Gastroesophageal sphincter (tissue), 4 donors: ENCODE measurements around the gene MPZL1. TPM values are rescaled to one million over a fixed set of nuclear protein-coding genes. Genes with fewer than 3 reads are reported as not detected.

ENCODE experiments used
- ATAC-seq: fragments of 150-250 bp; one replicate; pipeline ENCODE4 v1.9.1; 2016; ENCODE audit warnings: mild to moderate bottlenecking, moderate library complexity
- H3K27ac ChIP-seq, 4 donors: fragments of 200-600 bp; sonication (generic) in 3 of 4; 1 replicate in 3 of 4; 2 replicates in 1 of 4; pipeline ENCODE4 v1.5.1; 2016 to 2019
- H3K27me3 ChIP-seq: fragments of 200-600 bp; sonication (generic); one replicate; pipeline ENCODE4 v1.5.1; 2019
- H3K36me3 ChIP-seq, 2 donors: fragments of 200-600 bp; sonication (generic); one replicate each; pipeline ENCODE4 v1.5.1; 2019; ENCODE audit warnings: control low read depth in 1 of 2
- H3K4me1 ChIP-seq, 3 donors: fragments of 200-600 bp; sonication (generic); 1 replicate in 2 of 3; 2 replicates in 1 of 3; pipeline ENCODE4 v1.5.1; 2016 to 2019; ENCODE audit warnings: control low read depth in 2 of 3
- H3K4me3 ChIP-seq, 2 donors: fragments of 200-600 bp; sonication (generic); one replicate each; pipeline ENCODE4 v1.5.1; 2019; ENCODE audit warnings: mild to moderate bottlenecking in 1 of 2, moderate library complexity in 1 of 2
- H3K9me3 ChIP-seq, 3 donors: fragments of 200-600 bp; sonication (generic); one replicate each; pipeline ENCODE4 v1.5.1; 2017 to 2019; ENCODE audit warnings: control low read depth in 2 of 3
- EP300 ChIP-seq: sonication (generic); formaldehyde crosslinking; IDR thresholded peaks from one replicate; pipeline ENCODE4 v1.6.1; 2017; ENCODE audit warnings: antibody characterized with exemption, mild to moderate bottlenecking
- POLR2A ChIP-seq, 2 donors: fragments of 450-650 bp; IDR thresholded peaks; one replicate each; pipeline ENCODE4 v1.6.1; 2017; ENCODE audit warnings: antibody characterized with exemption in 2 of 2, mild to moderate bottlenecking in 2 of 2, moderate library complexity in 1 of 2
- POLR2AphosphoS5 ChIP-seq: sonication (generic); formaldehyde crosslinking; IDR thresholded peaks from one replicate; pipeline ENCODE4 v1.6.1; 2017; ENCODE audit warnings: antibody characterized with exemption
- WGBS, 2 donors: methylation state at CpG; one replicate each; pipeline ENCODE4 v1.1.5; 2018; ENCODE audit warnings: low coverage in 1 of 2; 5-methylcytosine and 5-hydroxymethylcytosine counted together
- total RNA-seq, 4 donors: library from RNA; depleted of rRNA; stranded (reverse); fragments of >200 nt; gene quantifications; one replicate each; pipeline ENCODE4 v1.1.0, GENCODE V29; 2016
- TF ChIP-seq, protein P1 (sequence below), 4 experiments: fragments of 200-600 bp in 2 of 4; fragments of 450-650 bp in 2 of 4; sonication (generic) in 1 of 4; IDR thresholded peaks; one replicate each; pipeline ENCODE4 v1.5.1; 2017 to 2019; ENCODE audit warnings: antibody characterized with exemption in 4 of 4, mild to moderate bottlenecking in 2 of 4, moderate library complexity in 2 of 4

The MPZL1 gene
- total RNA-seq, 4 donors from 2014 or later = 83.7 to 127 (median 95.8) TPM

GRCh38 chr1:167789501-167789900 is 67.7 kb downstream of the MPZL1 start:
- ATAC-seq = no peak
- Histone ChIP-seq H3K36me3 (peaks cover 0 to 59% of the 10 kb centered on the region in 2 donors), H3K9me3 (no peaks in the 10 kb centered on the region), H3K27me3 (no peaks in the 10 kb centered on the region), H3K27ac (no peak overlapping the region), H3K4me1 (peaks cover 0 to 25% (median 0%) of the 10 kb centered on the region in 3 donors), H3K4me3 (no peak overlapping the region)
- WGBS, 2 donors = 93% methylated on average over 2 of the region's 3 CpGs; no CpG with 5 or more reads in 1 of the 2 donors
- TF ChIP-seq POLR2A (IDR thresholded peaks at IDR 0.05) = no peak
- no peak for TF ChIP-seq EP300
- TF ChIP-seq, protein P1, sequence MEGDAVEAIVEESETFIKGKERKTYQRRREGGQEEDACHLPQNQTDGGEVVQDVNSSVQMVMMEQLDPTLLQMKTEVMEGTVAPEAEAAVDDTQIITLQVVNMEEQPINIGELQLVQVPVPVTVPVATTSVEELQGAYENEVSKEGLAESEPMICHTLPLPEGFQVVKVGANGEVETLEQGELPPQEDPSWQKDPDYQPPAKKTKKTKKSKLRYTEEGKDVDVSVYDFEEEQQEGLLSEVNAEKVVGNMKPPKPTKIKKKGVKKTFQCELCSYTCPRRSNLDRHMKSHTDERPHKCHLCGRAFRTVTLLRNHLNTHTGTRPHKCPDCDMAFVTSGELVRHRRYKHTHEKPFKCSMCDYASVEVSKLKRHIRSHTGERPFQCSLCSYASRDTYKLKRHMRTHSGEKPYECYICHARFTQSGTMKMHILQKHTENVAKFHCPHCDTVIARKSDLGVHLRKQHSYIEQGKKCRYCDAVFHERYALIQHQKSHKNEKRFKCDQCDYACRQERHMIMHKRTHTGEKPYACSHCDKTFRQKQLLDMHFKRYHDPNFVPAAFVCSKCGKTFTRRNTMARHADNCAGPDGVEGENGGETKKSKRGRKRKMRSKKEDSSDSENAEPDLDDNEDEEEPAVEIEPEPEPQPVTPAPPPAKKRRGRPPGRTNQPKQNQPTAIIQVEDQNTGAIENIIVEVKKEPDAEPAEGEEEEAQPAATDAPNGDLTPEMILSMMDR (IDR thresholded peaks at IDR 0.05) = no peak
- no peak for TF ChIP-seq POLR2AphosphoS5

DNA sequence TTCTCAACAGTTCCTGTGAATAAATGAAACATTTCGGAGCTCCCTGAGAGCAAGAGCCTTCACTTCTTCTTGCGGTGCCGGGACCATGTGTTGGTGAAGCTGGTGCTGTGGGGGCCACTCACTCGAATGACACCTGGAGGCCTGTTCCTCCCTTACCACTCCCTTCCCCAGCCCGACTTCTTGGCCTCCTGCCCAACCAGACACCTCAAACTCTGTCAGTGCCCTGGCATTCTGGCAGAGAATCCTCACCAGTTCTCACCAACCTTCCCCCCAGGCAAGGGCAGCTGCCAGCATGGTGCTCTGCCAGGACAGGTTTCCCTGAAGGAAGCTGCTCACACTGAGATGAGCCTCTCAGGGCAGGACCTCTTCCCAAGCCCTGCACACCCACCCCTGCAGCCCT is 68.3 kb downstream of the MPZL1 start:
- Histone ChIP-seq H3K36me3 (peaks cover 0 to 56% of the 10 kb centered on the region in 2 donors), H3K9me3 (no peaks in the 10 kb centered on the region), H3K27me3 (no peaks in the 10 kb centered on the region), H3K27ac (peak overlapping the region in 2 of 4 donors; percentile 17 to 32), H3K4me3 (no peak overlapping the region), H3K4me1 (peaks cover 0 to 28% (median 0%) of the 10 kb centered on the region in 3 donors)
- TF ChIP-seq EP300 = no peak
- no peak for TF ChIP-seq POLR2A (IDR thresholded peaks at IDR 0.05)
- TF ChIP-seq POLR2AphosphoS5 = no peak
- TF ChIP-seq, protein P1 (IDR thresholded peaks at IDR 0.05) = no peak
- 89% methylated on average over 5 of the region's 5 CpGs; no CpG with 5 or more reads in 1 of the 2 donors for WGBS, 2 donors
- no peak for ATAC-seq

DNA sequence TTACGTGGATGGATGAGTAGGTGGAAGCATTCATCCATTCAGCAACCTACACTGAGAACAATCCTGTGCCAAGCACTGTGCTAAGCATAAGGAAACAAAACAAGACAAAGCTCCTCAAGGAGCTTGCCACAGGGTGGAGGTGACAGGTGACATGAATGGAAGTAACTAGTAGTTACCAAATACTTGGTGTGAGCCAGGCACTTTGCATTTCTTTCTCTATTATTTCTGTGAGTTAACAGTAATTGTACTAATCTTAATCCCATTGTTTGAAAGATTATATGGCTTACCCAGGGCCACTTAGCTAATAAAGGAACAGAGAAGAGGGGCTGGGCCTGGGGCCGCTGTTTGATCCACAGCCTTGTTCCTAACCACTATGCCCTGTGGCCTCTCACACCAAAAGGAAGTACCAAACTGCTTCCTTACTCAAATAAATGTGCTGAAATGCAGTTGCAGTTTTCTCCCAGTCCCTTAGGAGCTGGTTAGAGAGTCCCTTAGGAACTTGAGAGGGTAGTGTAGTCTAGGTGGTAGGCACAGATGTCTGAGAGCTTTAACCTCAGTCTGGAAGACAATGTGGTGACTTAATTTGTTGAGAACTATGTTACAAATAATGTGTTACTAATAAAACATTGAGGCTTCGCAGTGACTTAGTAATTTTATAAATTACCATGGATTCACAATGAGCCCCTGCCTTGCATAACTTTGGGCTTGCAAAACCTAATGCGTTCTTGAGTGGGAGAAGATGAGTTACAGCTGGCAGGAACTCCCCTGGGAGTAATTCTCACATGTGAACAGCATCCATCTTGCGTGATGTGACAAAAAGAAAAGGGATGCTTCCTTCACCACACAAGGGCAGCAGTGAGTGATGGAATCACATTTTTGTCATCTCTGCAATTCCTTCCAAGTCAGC is 69.8 kb downstream of the MPZL1 start:
- peak; percentile 90 for TF ChIP-seq POLR2AphosphoS5
- no peak for TF ChIP-seq EP300
- TF ChIP-seq, protein P1 (IDR thresholded peaks at IDR 0.05) = no peak
- 17 to 59% methylated on average over 2 to 4 of the region's 5 CpGs for WGBS, 2 donors
- ATAC-seq = peak; percentile 83
- H3K27me3 ChIP-seq = no peaks in the 10 kb centered on the region
- H3K9me3 ChIP-seq = no peaks in the 10 kb centered on the region
- H3K36me3 ChIP-seq = peaks cover 0 to 51% of the 10 kb centered on the region in 2 donors
- peaks cover 5 to 42% (median 10%) of the 10 kb centered on the region in 3 donors for H3K4me1 ChIP-seq
- H3K4me3 ChIP-seq = no peak overlapping the region
- H3K27ac ChIP-seq = peak overlapping the region; percentile 20 to 76 (median 69)

- peak; percentile 11 for ATAC-seq
- WGBS, 2 donors = 77 to 100% methylated on average over 1 to 3 of the region's 4 CpGs
- no peak for TF ChIP-seq EP300
- Histone ChIP-seq H3K27me3 (no peaks in the 10 kb centered on the region), H3K27ac (peak overlapping the region in 3 of 4 donors; percentile 68 to 76 (median 70)), H3K4me3 (no peak overlapping the region), H3K4me1 (peaks cover 5 to 49% (median 10%) of the 10 kb centered on the region in 3 donors), H3K36me3 (peaks cover 0 to 45% of the 10 kb centered on the region in 2 donors), H3K9me3 (no peaks in the 10 kb centered on the region)
Observed at GRCh38 chr1:167792188-167792565, 70.4 kb downstream of the MPZL1 start.

DNA sequence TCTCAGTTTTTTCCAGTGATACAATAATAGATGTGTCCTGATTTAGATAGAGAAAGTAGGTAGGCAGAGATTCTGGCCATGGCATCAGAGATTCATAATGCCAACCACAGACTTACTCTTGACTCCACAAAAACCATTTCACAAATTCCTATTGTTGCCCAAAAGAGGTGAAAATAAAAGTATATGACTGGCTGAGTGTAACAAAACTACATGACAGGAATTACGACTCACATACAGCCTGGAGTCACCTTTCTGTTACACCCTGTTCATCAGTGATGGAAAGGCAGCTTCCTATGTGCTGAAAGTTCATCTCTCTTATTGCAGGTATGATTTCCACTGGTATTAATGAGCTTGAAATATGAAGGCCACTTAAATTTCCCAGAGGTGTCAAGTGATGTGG is 72.3 kb downstream of the MPZL1 start:
- ATAC-seq = no peak
- H3K36me3 ChIP-seq = peaks cover 0 to 26% of the 10 kb centered on the region in 2 donors
- no peaks in the 10 kb centered on the region for H3K9me3 ChIP-seq
- H3K27me3 ChIP-seq = no peaks in the 10 kb centered on the region
- no peak for TF ChIP-seq POLR2A (IDR thresholded peaks at IDR 0.05)
- TF ChIP-seq POLR2AphosphoS5 = no peak
- TF ChIP-seq, protein P1 (IDR thresholded peaks at IDR 0.05) = no peak
- TF ChIP-seq EP300 = no peak
- WGBS, 2 donors = 100% methylated on average over 1 of the region's 1 CpG
- no peak overlapping the region for H3K4me3 ChIP-seq
- H3K4me1 ChIP-seq = peaks cover 9 to 65% (median 13%) of the 10 kb centered on the region in 3 donors
- peak overlapping the region in 2 of 4 donors; percentile 6 to 17 for H3K27ac ChIP-seq
